Esophagus squamous epithelium (tissue), 5 donors: ENCODE data around the gene SLC25A11. TPM values are rescaled to one million over a fixed set of nuclear protein-coding genes. Genes with fewer than 3 reads are reported as not detected.

Experiments used
- DNase-seq: peaks from one replicate; lab custom pipeline; 2025; lab: John Stamatoyannopoulos, UW
- H3K27ac ChIP-seq, 4 donors: fragments of 200-600 bp; sonication (generic); one replicate each; pipeline ENCODE4 v1.5.1; 2016 to 2019; ENCODE audit warnings: mild to moderate bottlenecking in 1 of 4
- H3K27me3 ChIP-seq, 4 donors: fragments of 200-600 bp; sonication (generic); 1 replicate in 3 of 4; 2 replicates in 1 of 4; pipeline versions ENCODE4 v1.5.1 to v1.6.0; 2017 to 2021; ENCODE audit warnings: antibody characterized with exemption in 1 of 4
- H3K36me3 ChIP-seq, 3 donors: fragments of 200-600 bp; sonication (generic); one replicate each; pipeline ENCODE4 v1.5.1; 2016 to 2019
- H3K4me1 ChIP-seq, 3 donors: fragments of 200-600 bp; sonication (generic); one replicate each; pipeline ENCODE4 v1.5.1; 2017 to 2019
- H3K4me3 ChIP-seq, 4 donors: fragments of 200-600 bp; sonication (generic); 1 replicate in 3 of 4; 2 replicates in 1 of 4; pipeline ENCODE4 v1.5.1; 2016 to 2019; ENCODE audit warnings: mild to moderate bottlenecking in 2 of 4, moderate library complexity in 1 of 4
- H3K9me3 ChIP-seq, 3 donors: fragments of 200-600 bp; sonication (generic); one replicate each; pipeline ENCODE4 v1.5.1; 2016 to 2019
- CTCF ChIP-seq, 6 experiments: fragments of 450-650 bp in 4 of 6; fragments of 200-600 bp in 2 of 6; sonication (generic) in 2 of 6; IDR thresholded peaks; one replicate each; pipeline ENCODE4 v1.5.1; 2016 to 2019; ENCODE audit warnings: antibody characterized with exemption in 6 of 6, mild to moderate bottlenecking in 4 of 6, moderate library complexity in 4 of 6
- POLR2A ChIP-seq, 4 donors: fragments of 450-650 bp; IDR thresholded peaks; one replicate each; pipeline ENCODE4 v1.6.1; 2017; ENCODE audit warnings: antibody characterized with exemption in 4 of 4, mild to moderate bottlenecking in 4 of 4, moderate library complexity in 3 of 4
- WGBS, 2 donors: methylation state at CpG; one replicate each; pipeline ENCODE4 v1.1.5; 2018; 5-methylcytosine and 5-hydroxymethylcytosine counted together
- intact Hi-C: fragments of 100-400 bp; cut with DNase I; formaldehyde crosslinking; loops from one replicate; pipeline ENCODE4 v1.15.0; 2022
- total RNA-seq, 4 donors: library from RNA; depleted of rRNA; stranded (reverse); fragments of >200 nt; gene quantifications; one replicate each; pipeline ENCODE4 v1.1.0, GENCODE V29; 2016
- donor health status: DM: yes; HTN: yes; CAD: no.

Gene SLC25A11
- total RNA-seq, 4 donors from 2014 or later, result 29.3 to 54.2 (median 42.2) TPM

DNA sequence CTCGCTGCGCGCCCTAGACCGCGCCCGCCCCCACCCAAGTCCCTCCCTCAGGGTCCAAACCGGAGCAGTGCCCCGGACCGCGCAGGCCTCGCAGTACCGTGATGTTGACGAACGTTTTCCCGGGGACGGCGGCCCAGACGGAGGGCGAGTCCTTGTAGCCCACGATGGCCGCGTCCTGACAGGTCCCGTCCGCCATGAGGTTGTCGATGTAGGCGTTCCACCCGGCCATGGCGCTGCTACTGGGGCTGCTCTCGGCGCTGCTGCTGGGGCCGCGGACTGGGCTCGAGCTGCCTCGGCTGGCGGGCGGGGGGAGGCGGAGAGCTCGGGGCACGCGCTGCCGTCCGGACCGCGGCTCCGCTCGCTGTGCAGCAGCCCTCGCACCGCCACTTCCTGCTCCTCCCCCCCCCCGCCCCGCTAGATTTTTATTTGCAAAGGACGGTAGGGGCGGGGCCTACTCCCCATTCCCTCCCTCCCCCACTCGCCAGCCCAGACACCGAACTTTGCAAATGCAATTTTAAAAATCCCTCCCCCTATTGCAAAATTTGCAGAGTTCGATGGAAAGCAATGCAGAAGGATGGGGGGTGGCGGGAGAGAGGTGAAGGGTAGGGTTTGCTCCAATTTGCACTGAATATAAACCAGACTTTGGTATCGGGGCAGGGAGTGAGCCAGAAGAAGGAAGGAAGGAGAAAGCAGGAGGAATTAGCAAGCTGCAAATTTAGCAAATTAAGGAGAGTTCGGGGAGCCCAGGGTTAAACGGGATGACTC, 8.5 kb upstream of the SLC25A11 start, which contains the start of gene PFN1:
PFN1 (minus strand) TSS at position 365 of the 765 bp plus-strand sequence; CDS start at position 229, 136 bp downstream.
- Histone ChIP-seq H3K36me3 (peaks cover 0 to 40% (median under 1%) of the 10 kb centered on the region in 3 donors), H3K4me1 (peaks cover 35 to 73% (median 38%) of the 10 kb centered on the region in 3 donors), H3K9me3 (no peaks in the 10 kb centered on the region), H3K4me3 (peak within 1 kb of the TSS; percentile 91 to 97 (median 94)), H3K27ac (peak within 1 kb of the TSS; percentile 97 to 100 (median 98)), H3K27me3 (no peaks in the 10 kb centered on the region)
- TF ChIP-seq POLR2A (IDR thresholded peaks at IDR 0.05) (peak in 3 of 4 donors; percentile 75 to 96 (median 92)), CTCF (IDR thresholded peaks at IDR 0.05) (peak in 1 of 6 experiments; percentile 2)
- DNase-seq, result peak; percentile 80
- WGBS, 2 donors, result 0% methylated on average over 6 of the region's 59 CpGs
- intact Hi-C loops, result no loop called here

GRCh38 chr17:4947411-4948165, 7.7 kb upstream of the SLC25A11 start:
- DNase-seq, result no peak
- 0% methylated on average over 2 to 11 of the region's 56 CpGs for WGBS, 2 donors

GRCh38 chr17:4947010-4947410, 7.2 kb upstream of the SLC25A11 start:
- peak overlapping the region; percentile 91 to 97 (median 94) for H3K4me3 ChIP-seq
- TF ChIP-seq POLR2A (IDR thresholded peaks at IDR 0.05) (no peak), CTCF (IDR thresholded peaks at IDR 0.05) (no peak)
- WGBS, 2 donors, result 0 to 9% methylated on average over 5 to 6 of the region's 7 CpGs
- H3K36me3 ChIP-seq, result peaks cover 4 to 54% (median 14%) of the 10 kb centered on the region in 3 donors
- no peak for DNase-seq
- peak overlapping the region; percentile 97 to 100 (median 98) for H3K27ac ChIP-seq
- no peaks in the 10 kb centered on the region for H3K27me3 ChIP-seq
- intact Hi-C loops, result no loop called here
- H3K4me1 ChIP-seq, result peaks cover 35 to 84% (median 39%) of the 10 kb centered on the region in 3 donors
- H3K9me3 ChIP-seq, result no peaks in the 10 kb centered on the region

More at GRCh38 chr17:4947411-4948165, 7.7 kb upstream of the SLC25A11 start:
- H3K27ac ChIP-seq, result peak overlapping the region; percentile 97 to 100 (median 98)
- H3K9me3 ChIP-seq, result no peaks in the 10 kb centered on the region
- H3K4me1 ChIP-seq, result peaks cover 35 to 78% (median 38%) of the 10 kb centered on the region in 3 donors
- intact Hi-C loops, result no loop called here
- H3K27me3 ChIP-seq, result no peaks in the 10 kb centered on the region
- TF ChIP-seq POLR2A (IDR thresholded peaks at IDR 0.05) (no peak), CTCF (IDR thresholded peaks at IDR 0.05) (no peak)
- peaks cover 3 to 48% (median 8%) of the 10 kb centered on the region in 3 donors for H3K36me3 ChIP-seq
- peak overlapping the region; percentile 91 to 97 (median 94) for H3K4me3 ChIP-seq

DNA sequence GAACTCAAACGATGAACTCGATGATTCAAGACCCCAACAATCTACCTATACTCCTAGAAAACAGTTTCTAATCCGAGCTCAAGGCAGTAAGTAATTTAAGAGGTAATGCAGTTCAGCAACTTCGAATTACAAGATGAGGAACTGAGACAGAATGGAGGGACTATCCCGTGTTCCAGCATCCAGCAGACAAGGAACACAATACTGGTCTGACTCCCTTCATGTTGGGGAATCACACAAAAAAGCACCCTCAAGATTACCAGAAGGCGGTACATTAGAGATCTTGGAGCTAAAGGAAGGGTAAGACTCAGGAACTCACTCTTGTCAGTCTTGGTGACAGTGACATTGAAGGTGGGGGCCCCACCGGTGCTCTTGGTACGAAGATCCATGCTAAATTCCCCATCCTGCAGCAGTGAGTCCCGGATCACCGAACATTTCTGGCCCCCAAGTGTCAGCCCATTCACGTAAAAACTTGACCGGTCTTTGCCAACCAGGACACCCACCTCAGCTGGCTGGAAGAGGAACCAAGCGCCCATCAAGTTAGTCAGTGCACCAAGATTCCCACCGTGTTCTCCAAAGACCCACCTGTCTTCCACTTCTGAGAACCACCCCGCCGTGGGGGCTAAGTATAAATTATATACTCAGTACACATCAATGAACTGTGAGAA, 6.6 kb upstream of the SLC25A11 start:
- peak overlapping the region; percentile 97 to 100 (median 98) for H3K27ac ChIP-seq
- H3K36me3 ChIP-seq, result peaks cover 4 to 59% (median 14%) of the 10 kb centered on the region in 3 donors
- no peaks in the 10 kb centered on the region for H3K9me3 ChIP-seq
- TF ChIP-seq CTCF (IDR thresholded peaks at IDR 0.05), result no peak
- no peak for TF ChIP-seq POLR2A (IDR thresholded peaks at IDR 0.05)
- H3K4me3 ChIP-seq, result peak overlapping the region; percentile 91 to 97 (median 94)
- intact Hi-C loops, result no loop called here
- peaks cover 39 to 89% (median 45%) of the 10 kb centered on the region in 3 donors for H3K4me1 ChIP-seq
- H3K27me3 ChIP-seq, result no peaks in the 10 kb centered on the region
- DNase-seq, result no peak
- 9 to 13% methylated on average over 8 to 9 of the region's 16 CpGs for WGBS, 2 donors
